ENCODE results near the gene SLC38A11.

Gene SLC38A11

GRCh38 chr2:164935118-164936101 is 19.9 kb downstream of the SLC38A11 start:
- no peak for DNase-seq (ENCODE audit: insufficient read length, low spot score)
- no peak for FAIRE-seq
- TF ChIP-seq CTCF (IDR thresholded peaks at IDR 0.05; ENCODE audit: insufficient read depth, missing control alignments) = no peak

GRCh38 chr2:164934401-164935117 is 20.8 kb downstream of the SLC38A11 start:
- DNase-seq (ENCODE audit: insufficient read length, low spot score) = no peak
- FAIRE-seq = no peak
- TF ChIP-seq CTCF (IDR thresholded peaks at IDR 0.05; ENCODE audit: insufficient read depth, missing control alignments) = no peak

- no peak for DNase-seq (ENCODE audit: insufficient read length, low spot score)
- FAIRE-seq = no peak
- TF ChIP-seq CTCF (IDR thresholded peaks at IDR 0.05; ENCODE audit: insufficient read depth, missing control alignments) = no peak
These were observed 21.6 kb downstream of the SLC38A11 start for GRCh38 chr2:164933671-164934189.

GRCh38 chr2:164932377-164932776 is 22.9 kb downstream of the SLC38A11 start:
- no peak for TF ChIP-seq CTCF (IDR thresholded peaks at IDR 0.05; ENCODE audit: insufficient read depth, missing control alignments)
- DNase-seq (ENCODE audit: insufficient read length, low spot score) (no peak), FAIRE-seq (no peak)

GRCh38 chr2:164928101-164928673 is 27.1 kb downstream of the SLC38A11 start:
- no peak for TF ChIP-seq CTCF (IDR thresholded peaks at IDR 0.05; ENCODE audit: insufficient read depth, missing control alignments)
- no peak for FAIRE-seq
- DNase-seq (ENCODE audit: insufficient read length, low spot score) = no peak

GRCh38 chr2:164922134-164922533 is 33.2 kb downstream of the SLC38A11 start:
- FAIRE-seq (no peak), DNase-seq (ENCODE audit: insufficient read length, low spot score) (no peak)
- TF ChIP-seq CTCF (IDR thresholded peaks at IDR 0.05; ENCODE audit: insufficient read depth, missing control alignments) = no peak

All from D721Med (cell line).